Keratinocyte (primary cell): ENCODE data around the gene DCHS2. TPM values are rescaled to one million over a fixed set of nuclear protein-coding genes. Genes with fewer than 3 reads are reported as not detected.

Source experiments
- DNase-seq: peaks from one replicate; pipeline ENCODE4 v3.0.0-alpha.2; 2011; ENCODE audit warnings: low read depth, missing footprints, low spot score
- FAIRE-seq: peaks from 2 replicates; lab custom pipeline; 2011; peaks lifted over from hg19 to GRCh38; lab: Jason Lieb, UNC
- H2AFZ ChIP-seq: 2 replicates; pipeline ENCODE4 v1.6.0; 2012; ENCODE audit warnings: low read length, control low read depth, inconsistent platforms; ENCODE audit not compliant: control insufficient read depth
- H3K27ac ChIP-seq: 2 replicates; pipeline ENCODE4 v1.5.1; 2011; ENCODE audit warnings: low read length; ENCODE audit not compliant: control insufficient read depth, insufficient read depth
- H3K27me3 ChIP-seq: 3 replicates; pipeline ENCODE4 v1.6.0; 2011; ENCODE audit warnings: low read length; ENCODE audit not compliant: control insufficient read depth, insufficient read depth; ENCODE audit errors: extremely low read depth
- H3K36me3 ChIP-seq, 2 experiments: 2 replicates in 1 of 2; 3 replicates in 1 of 2; pipeline ENCODE4 v1.5.1; 2011; ENCODE audit warnings: low read length in 2 of 2, mild to moderate bottlenecking in 1 of 2; ENCODE audit not compliant: control insufficient read depth in 2 of 2, insufficient read depth in 2 of 2; ENCODE audit errors: extremely low read depth in 1 of 2
- H3K4me1 ChIP-seq: 3 replicates; pipeline ENCODE4 v1.5.1; 2011; ENCODE audit warnings: low read length; ENCODE audit not compliant: control insufficient read depth, insufficient read depth; ENCODE audit errors: extremely low read depth
- H3K4me2 ChIP-seq: 3 replicates; pipeline ENCODE4 v1.6.0; 2011; ENCODE audit warnings: low read depth, low read length; ENCODE audit not compliant: control insufficient read depth, insufficient read depth; ENCODE audit errors: extremely low read depth
- H3K4me3 ChIP-seq, 3 experiments: fragments of 200-600 bp in 1 of 3; sonication (generic) in 1 of 3; 2 replicates in 2 of 3; 3 replicates in 1 of 3; pipeline ENCODE4 v1.5.1; 2011 to 2016; ENCODE audit warnings: low read length in 3 of 3, mild to moderate bottlenecking in 3 of 3, control low read depth in 2 of 3, inconsistent platforms in 1 of 3, low read depth in 1 of 3, mixed read lengths in 1 of 3, mixed run types in 1 of 3, moderate library complexity in 1 of 3; ENCODE audit not compliant: control insufficient read depth in 2 of 3, insufficient read depth in 2 of 3; ENCODE audit errors: extremely low read depth in 1 of 3
- H3K79me2 ChIP-seq: 2 replicates; pipeline ENCODE4 v1.6.0; 2012; ENCODE audit warnings: low read length; ENCODE audit not compliant: control insufficient read depth, insufficient read depth
- H3K9ac ChIP-seq: 3 replicates; pipeline ENCODE4 v1.6.0; 2011; ENCODE audit warnings: low read length; ENCODE audit not compliant: control insufficient read depth, insufficient read depth; ENCODE audit errors: extremely low read depth
- H3K9me1 ChIP-seq: 3 replicates; pipeline ENCODE4 v1.6.0; 2011; ENCODE audit warnings: low read length; ENCODE audit not compliant: control insufficient read depth, insufficient read depth; ENCODE audit errors: extremely low read depth
- H3K9me3 ChIP-seq: 2 replicates; pipeline ENCODE4 v1.5.1; 2012; ENCODE audit warnings: low read depth, low read length; ENCODE audit not compliant: control insufficient read depth
- H4K20me1 ChIP-seq: 3 replicates; pipeline ENCODE4 v1.6.0; 2011; ENCODE audit warnings: low read length; ENCODE audit not compliant: control insufficient read depth, insufficient read depth; ENCODE audit errors: extremely low read depth
- CTCF ChIP-seq, 3 experiments: IDR thresholded peaks in 1 of 3; conservative IDR thresholded peaks in 1 of 3; optimal IDR thresholded peaks in 1 of 3; 2 replicates in 2 of 3; 3 replicates in 1 of 3; pipeline versions ENCODE3 to v1.5.1; 2011; ENCODE audit warnings: low read length in 3 of 3, mild to moderate bottlenecking in 3 of 3, moderate library complexity in 2 of 3, control low read depth in 1 of 3, inconsistent platforms in 1 of 3; ENCODE audit not compliant: insufficient read depth in 2 of 3; ENCODE audit errors: extremely low read depth in 1 of 3
- EZH2 ChIP-seq: IDR thresholded peaks from one replicate; pipeline ENCODE4 v1.6.1; 2012; ENCODE audit warnings: inconsistent platforms, mild to moderate bottlenecking, low read length, moderate library complexity
- dilution Hi-C: fragments of 300-500 bp; cut with MboI; formaldehyde crosslinking; loops from one replicate; pipeline ENCODE4 v1.7.0; 2020; ENCODE audit warnings: low sequenced_read_pairs; ENCODE audit not compliant: extremely low pct_ligation_motif_present
- polyA plus RNA-seq, 5 experiments: library from polyadenylated mRNA; depleted of rRNA in 3 of 5; stranded (reverse) in 3 of 5; stranded (forward) in 1 of 5; unstranded in 1 of 5; fragments of >200 nt; gene quantifications; 1 replicate in 1 of 5; 2 replicates in 3 of 5; 3 replicates in 1 of 5; pipeline versions ENCODE4 v1.2.1 to v1.2.3, GENCODE V29; 2011 to 2012; ENCODE audit warnings: missing spikeins in 2 of 5, low read depth in 1 of 5, low replicate concordance in 1 of 5

The DCHS2 gene
- polyA plus RNA-seq, 1 donor (not counting 4 experiments of a cell fraction or from before 2014, with no cell fraction given) = 0.01 TPM

- Histone ChIP-seq H3K9ac (no peak overlapping the region), H3K79me2 (no peaks in the 10 kb centered on the region), H3K27me3 (no peaks in the 10 kb centered on the region), H3K36me3 (no peaks in the 10 kb centered on the region), H2AFZ (no peak overlapping the region), H4K20me1 (no peaks in the 10 kb centered on the region), H3K4me3 (no peak overlapping the region), H3K4me1 (no peaks in the 10 kb centered on the region), H3K9me3 (no peaks in the 10 kb centered on the region), H3K4me2 (no peak overlapping the region), H3K9me1 (no peaks in the 10 kb centered on the region), H3K27ac (no peak overlapping the region)
- dilution Hi-C loops = no loop called here
- FAIRE-seq (no peak), DNase-seq (no peak)
- TF ChIP-seq EZH2 (no peak), CTCF (optimal IDR thresholded peaks at IDR 0.05 in 1 of 3, IDR thresholded peaks at IDR 0.05 in 1 of 3, conservative IDR thresholded peaks at IDR 0.05 in 1 of 3; ENCODE audit: extremely low read depth in 1 of 3, insufficient read depth in 2 of 3, low read length in 3 of 3) (no peak)
Observed at GRCh38 chr4:154312246-154312645, 179.4 kb downstream of the DCHS2 start.

GRCh38 chr4:154310578-154310977 lies 181.0 kb downstream of the DCHS2 start:
- no peak overlapping the region for H3K27ac ChIP-seq
- H3K27me3 ChIP-seq = no peaks in the 10 kb centered on the region
- H3K4me2 ChIP-seq = no peak overlapping the region
- H3K9ac ChIP-seq = no peak overlapping the region
- H3K4me1 ChIP-seq = no peaks in the 10 kb centered on the region
- H3K9me3 ChIP-seq = no peaks in the 10 kb centered on the region
- no peaks in the 10 kb centered on the region for H3K9me1 ChIP-seq
- H3K4me3 ChIP-seq = no peak overlapping the region
- H3K79me2 ChIP-seq = no peaks in the 10 kb centered on the region
- dilution Hi-C loops = no loop called here
- no peaks in the 10 kb centered on the region for H4K20me1 ChIP-seq
- H3K36me3 ChIP-seq = no peaks in the 10 kb centered on the region
- no peak for TF ChIP-seq CTCF (optimal IDR thresholded peaks at IDR 0.05 in 1 of 3, IDR thresholded peaks at IDR 0.05 in 1 of 3, conservative IDR thresholded peaks at IDR 0.05 in 1 of 3; ENCODE audit: extremely low read depth in 1 of 3, insufficient read depth in 2 of 3, low read length in 3 of 3)
- no peak overlapping the region for H2AFZ ChIP-seq
- no peak for FAIRE-seq
- no peak for DNase-seq
